Right atrium auricular region (tissue), 2 donors: ENCODE results near the gene SCAPER. TPM values are rescaled to one million over a fixed set of nuclear protein-coding genes. Genes with fewer than 3 reads are reported as not detected.
"Not testable (repeated sequence)": the region's sequence is repeated elsewhere in the genome, so short reads cannot be mapped to it uniquely, and the experiment has no call there.

Source experiments
- DNase-seq: peaks from one replicate; pipeline ENCODE4 v3.0.0-alpha.2; 2019; ENCODE audit warnings: low spot score
- H3K27ac ChIP-seq, 2 donors: fragments of 200-600 bp; sonication (generic); 1 replicate in 1 of 2; 2 replicates in 1 of 2; pipeline ENCODE4 v1.5.1; 2016 to 2019
- H3K27me3 ChIP-seq, 2 donors: fragments of 200-600 bp; sonication (generic); one replicate each; pipeline versions ENCODE4 v1.5.1 to v1.6.0; 2017 to 2019
- H3K36me3 ChIP-seq: fragments of 200-600 bp; sonication (generic); one replicate; pipeline ENCODE4 v1.5.1; 2016
- H3K4me1 ChIP-seq, 2 donors: fragments of 200-600 bp; sonication (generic); one replicate each; pipeline versions ENCODE4 v1.5.1 to v1.6.0; 2017 to 2019
- H3K4me3 ChIP-seq, 2 donors: fragments of 200-600 bp; sonication (generic); 1 replicate in 1 of 2; 2 replicates in 1 of 2; pipeline ENCODE4 v1.5.1; 2017 to 2019; ENCODE audit warnings: mild to moderate bottlenecking in 1 of 2, moderate library complexity in 1 of 2
- H3K9me3 ChIP-seq, 2 donors: fragments of 200-600 bp; sonication (generic); one replicate each; pipeline ENCODE4 v1.5.1; 2019
- CTCF ChIP-seq, 2 donors: fragments of 200-600 bp; sonication (generic); IDR thresholded peaks; one replicate each; pipeline ENCODE4 v1.5.1; 2019; ENCODE audit warnings: antibody characterized with exemption in 2 of 2
- total RNA-seq, 2 donors: library from RNA; depleted of rRNA; stranded (reverse); fragments of >200 nt; gene quantifications; one replicate each; pipeline ENCODE4 v1.1.0, GENCODE V29; 2016

Gene SCAPER
- total RNA-seq, 2 donors from 2014 or later, result 20.5 to 52.3 TPM

GRCh38 chr15:76885212-76885611, 19.9 kb downstream of the SCAPER start:
- H3K27ac ChIP-seq, result no peak overlapping the region
- H3K9me3 ChIP-seq, result no peaks in the 10 kb centered on the region
- no peak for TF ChIP-seq CTCF (IDR thresholded peaks at IDR 0.05)
- no peak for DNase-seq
- no peaks in the 10 kb centered on the region for H3K27me3 ChIP-seq
- H3K4me3 ChIP-seq, result no peak overlapping the region
- H3K36me3 ChIP-seq, result peaks cover 9% of the 10 kb centered on the region
- H3K4me1 ChIP-seq, result no peaks in the 10 kb centered on the region

- H3K27ac ChIP-seq, result no peak overlapping the region
- H3K36me3 ChIP-seq, result peaks cover 12% of the 10 kb centered on the region
- no peaks in the 10 kb centered on the region for H3K9me3 ChIP-seq
- H3K27me3 ChIP-seq, result no peaks in the 10 kb centered on the region
- H3K4me1 ChIP-seq, result no peaks in the 10 kb centered on the region
- no peak for TF ChIP-seq CTCF (IDR thresholded peaks at IDR 0.05)
- no peak for DNase-seq
- H3K4me3 ChIP-seq, result no peak overlapping the region
Observed at GRCh38 chr15:76875911-76876310, 29.2 kb downstream of the SCAPER start.

- not testable (repeated sequence) for H3K27me3 ChIP-seq
Observed at GRCh38 chr15:76873066-76873465, 32.1 kb downstream of the SCAPER start.

GRCh38 chr15:76871930-76872329, 33.2 kb downstream of the SCAPER start:
- H3K4me3 ChIP-seq, result no peak overlapping the region
- DNase-seq, result no peak
- H3K27me3 ChIP-seq, result no peaks in the 10 kb centered on the region
- no peak overlapping the region for H3K27ac ChIP-seq
- H3K9me3 ChIP-seq, result no peaks in the 10 kb centered on the region
- TF ChIP-seq CTCF (IDR thresholded peaks at IDR 0.05), result no peak
- H3K4me1 ChIP-seq, result peaks cover 0 to 4% of the 10 kb centered on the region in 2 donors
- peaks cover 12% of the 10 kb centered on the region for H3K36me3 ChIP-seq

More at GRCh38 chr15:76873066-76873465, 32.1 kb downstream of the SCAPER start:
- peaks cover 12% of the 10 kb centered on the region for H3K36me3 ChIP-seq
- not testable (repeated sequence) for H3K4me1 ChIP-seq, H3K4me3 ChIP-seq, H3K9me3 ChIP-seq, DNase-seq, H3K27ac ChIP-seq

- Histone ChIP-seq H3K4me1 (peaks cover 0 to 11% of the 10 kb centered on the region in 2 donors), H3K4me3 (no peak overlapping the region), H3K27ac (no peak overlapping the region), H3K36me3 (no peaks in the 10 kb centered on the region), H3K9me3 (no peaks in the 10 kb centered on the region), H3K27me3 (no peaks in the 10 kb centered on the region)
- no peak for DNase-seq
- TF ChIP-seq CTCF (IDR thresholded peaks at IDR 0.05), result no peak
Observed at GRCh38 chr15:76868740-76869139, 36.4 kb downstream of the SCAPER start.

GRCh38 chr15:76866716-76867321, 38.3 kb downstream of the SCAPER start:
- no peak for DNase-seq
- peak in 1 of 2 donors; percentile 62 for TF ChIP-seq CTCF (IDR thresholded peaks at IDR 0.05)
- Histone ChIP-seq H3K4me1 (peaks cover 0 to 23% of the 10 kb centered on the region in 2 donors), H3K36me3 (no peaks in the 10 kb centered on the region), H3K9me3 (no peaks in the 10 kb centered on the region), H3K27me3 (no peaks in the 10 kb centered on the region), H3K4me3 (no peak overlapping the region), H3K27ac (peak overlapping the region; percentile 29 to 67)
